Mesangial cell (primary cell): Measurements from ENCODE around the gene LEAP2. TPM values are rescaled to one million over a fixed set of nuclear protein-coding genes. Genes with fewer than 3 reads are reported as not detected.

Experiments
- total RNA-seq: library from RNA; depleted of rRNA; stranded (reverse); fragments of >200 nt; gene quantifications from 2 replicates; pipeline ENCODE4 v1.2.3, GENCODE V29; 2015

Gene LEAP2
- total RNA-seq = 0.16 TPM in 1 of 2 replicates, not detected in the other

DNA sequence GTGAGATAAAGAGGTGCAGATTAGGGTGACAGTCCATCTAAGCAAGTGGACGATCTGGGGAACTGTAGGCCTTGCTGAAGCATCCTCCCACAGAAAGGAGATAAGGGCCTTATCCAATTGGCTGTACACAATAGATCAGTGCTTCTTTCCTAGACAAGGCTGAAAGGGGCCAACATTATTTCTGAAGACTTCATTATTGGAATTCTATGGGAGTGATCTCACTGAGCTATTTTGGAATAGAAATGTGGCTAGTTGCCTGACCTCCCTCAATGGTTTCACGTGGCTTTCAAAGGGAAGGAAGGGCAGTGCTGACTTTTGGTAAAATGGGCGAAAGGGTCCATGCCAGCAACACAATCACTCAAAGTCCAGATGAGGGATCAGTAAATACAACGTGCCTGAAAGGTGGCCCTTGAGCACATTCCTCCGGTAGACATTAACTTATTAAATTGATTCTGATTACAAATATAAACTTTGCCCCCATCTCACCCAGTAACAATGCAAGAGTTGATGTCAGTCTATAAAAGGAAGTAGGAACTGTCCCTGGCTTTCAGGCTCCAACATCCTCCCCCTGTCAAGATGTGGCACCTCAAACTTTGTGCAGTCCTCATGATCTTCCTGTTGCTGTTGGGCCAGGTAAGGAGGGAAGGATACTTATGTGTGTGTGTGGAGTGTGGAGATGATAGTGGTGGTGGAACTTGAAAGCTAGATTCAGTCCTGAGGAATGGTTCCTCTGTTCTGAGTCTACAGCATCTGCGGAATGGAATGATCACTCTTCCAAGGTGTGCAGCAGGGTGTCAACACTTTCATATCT is at the start of gene LEAP2:
TSS of gene LEAP2 (plus strand) at position 550 of the 811 bp plus-strand sequence. CDS start at position 577, 27 bp downstream.

GRCh38 chr5:132830436-132831094 is 42.9 kb upstream of the LEAP2 start, which contains the start of gene SHROOM1:
Gene SHROOM1 (minus strand): TSS chr5:132830647. CDS start chr5:132826140, 4,507 bp downstream.

GRCh38 chr5:132866342-132867045 is 7.0 kb upstream of the LEAP2 start, which contains the start of the genes GDF9 and UQCRQ:
Gene GDF9 (minus strand): TSS chr5:132866469. CDS start chr5:132864533, 1,936 bp downstream.
Gene UQCRQ (plus strand): TSS chr5:132866642. CDS start chr5:132866882, 240 bp downstream.

Other genes with a start within 250 kb of the LEAP2 start
- not detected in 2 replicates for gene IL13, start 215.5 kb upstream of the LEAP2 start, total RNA-seq
- not detected in 2 replicates for gene IL4, start 199.7 kb upstream of the LEAP2 start, total RNA-seq
- gene KIF3A, start 136.1 kb upstream of the LEAP2 start, total RNA-seq = 2.9 and 3.1 TPM in 2 replicates
- gene CCNI2, start 126.2 kb upstream of the LEAP2 start, total RNA-seq = 0.38 and 1.1 TPM in 2 replicates
- 57.5 and 105 TPM in 2 replicates for gene SEPTIN8, start 96.4 kb upstream of the LEAP2 start, total RNA-seq
- gene SOWAHA, start 60.4 kb upstream of the LEAP2 start, total RNA-seq = 0.16 and 0.63 TPM in 2 replicates
- 5.4 and 8.2 TPM in 2 replicates for gene SHROOM1, start 43.0 kb upstream of the LEAP2 start, total RNA-seq
- gene GDF9, start 7.2 kb upstream of the LEAP2 start, total RNA-seq = 0.38 TPM in 1 of 2 replicates, not detected in the other
- 208 and 231 TPM in 2 replicates for gene UQCRQ, start 7.0 kb upstream of the LEAP2 start, total RNA-seq
- 37.3 and 46.4 TPM in 2 replicates for gene AFF4, start 90.0 kb downstream of the LEAP2 start, total RNA-seq
- 8.8 and 20.8 TPM in 2 replicates for gene ZCCHC10, start 152.9 kb downstream of the LEAP2 start, total RNA-seq
- 40.3 and 55.4 TPM in 2 replicates for gene HSPA4, start 178.3 kb downstream of the LEAP2 start, total RNA-seq